ENCODE results near the gene MINK1. TPM values are rescaled to one million over a fixed set of nuclear protein-coding genes. Genes with fewer than 3 reads are reported as not detected.

MINK1 gene
- total RNA-seq, 1 experiment from 2014 or later: 48.3 TPM

GRCh38 chr17:4939546-4939795, 106.3 kb downstream of the MINK1 start:
- DNase-seq (ENCODE audit: low spot score): no peak
- in situ Hi-C loops (cut with HindIII; ENCODE audit: low sequenced_read_pairs): no loop called here

- in situ Hi-C loops (cut with HindIII; ENCODE audit: low sequenced_read_pairs): no loop called here
- peak; percentile 99 for DNase-seq (ENCODE audit: low spot score)
Measured at GRCh38 chr17:4939796-4940554, 106.8 kb downstream of the MINK1 start, which contains the start of the genes RNF167 and SLC25A11. Gene RNF167 (plus strand): TSS chr17:4940268. CDS start chr17:4940910, 642 bp downstream. Gene SLC25A11 (minus strand): TSS chr17:4940046. CDS start chr17:4939910, 136 bp downstream.

- DNase-seq (ENCODE audit: low spot score): no peak
- in situ Hi-C loops (cut with HindIII; ENCODE audit: low sequenced_read_pairs): no loop called here
Measured at GRCh38 chr17:4940555-4941318, 107.6 kb downstream of the MINK1 start.

GRCh38 chr17:4941319-4941610, 108.1 kb downstream of the MINK1 start:
- DNase-seq (ENCODE audit: low spot score): no peak
- in situ Hi-C loops (cut with HindIII; ENCODE audit: low sequenced_read_pairs): no loop called here

GRCh38 chr17:4942760-4943508, 109.8 kb downstream of the MINK1 start:
- in situ Hi-C loops (cut with HindIII; ENCODE audit: low sequenced_read_pairs): no loop called here
- DNase-seq (ENCODE audit: low spot score): no peak

GRCh38 chr17:4944163-4944553, 111.0 kb downstream of the MINK1 start:
- no peak for DNase-seq (ENCODE audit: low spot score)
- in situ Hi-C loops (cut with HindIII; ENCODE audit: low sequenced_read_pairs): no loop called here

- DNase-seq (ENCODE audit: low spot score): no peak
- in situ Hi-C loops (cut with HindIII; ENCODE audit: low sequenced_read_pairs): no loop called here
Measured at GRCh38 chr17:4944554-4945175, 111.5 kb downstream of the MINK1 start.

- in situ Hi-C loops (cut with HindIII; ENCODE audit: low sequenced_read_pairs): no loop called here
- peak; percentile 23 for DNase-seq (ENCODE audit: low spot score)
Measured at GRCh38 chr17:4945176-4945943, 112.2 kb downstream of the MINK1 start.

GRCh38 chr17:4945944-4946280, 112.8 kb downstream of the MINK1 start:
- in situ Hi-C loops (cut with HindIII; ENCODE audit: low sequenced_read_pairs): no loop called here
- DNase-seq (ENCODE audit: low spot score): no peak

- in situ Hi-C loops (cut with HindIII; ENCODE audit: low sequenced_read_pairs): no loop called here
- no peak for DNase-seq (ENCODE audit: low spot score)
Measured at GRCh38 chr17:4946312-4946976, 113.3 kb downstream of the MINK1 start.

GRCh38 chr17:4947010-4947410, 113.9 kb downstream of the MINK1 start:
- DNase-seq (ENCODE audit: low spot score): no peak
- in situ Hi-C loops (cut with HindIII; ENCODE audit: low sequenced_read_pairs): no loop called here

Other genes starting within 250 kb of the MINK1 start
- gene SMTNL2, start 248.8 kb upstream of the MINK1 start, total RNA-seq (2014; rRNA removed; shearing (Covaris generic)): not detected in 2 replicates
- gene ALOX15, start 191.7 kb upstream of the MINK1 start, total RNA-seq (2014; rRNA removed; shearing (Covaris generic)): 0.41 TPM in 1 of 2 replicates, not detected in the other
- gene PELP1, start 129.2 kb upstream of the MINK1 start, total RNA-seq (2014; rRNA removed; shearing (Covaris generic)): 40.1 and 53.6 TPM in 2 replicates
- 38.1 and 45.1 TPM in 2 replicates for gene ARRB2, start 122.7 kb upstream of the MINK1 start, total RNA-seq (2014; rRNA removed; shearing (Covaris generic))
- 24.3 and 29.8 TPM in 2 replicates for gene MED11, start 101.9 kb upstream of the MINK1 start, total RNA-seq (2014; rRNA removed; shearing (Covaris generic))
- gene ZMYND15, start 93.5 kb upstream of the MINK1 start, total RNA-seq (2014; rRNA removed; shearing (Covaris generic)): 0.68 TPM in 1 of 2 replicates, not detected in the other
- 0.86 TPM in 1 of 2 replicates, not detected in the other for gene CXCL16, start 93.4 kb upstream of the MINK1 start, total RNA-seq (2014; rRNA removed; shearing (Covaris generic))
- gene TM4SF5, start 61.5 kb upstream of the MINK1 start, total RNA-seq (2014; rRNA removed; shearing (Covaris generic)): not detected in 2 replicates
- gene VMO1, start 47.0 kb upstream of the MINK1 start, total RNA-seq (2014; rRNA removed; shearing (Covaris generic)): not detected in 2 replicates
- not detected in 2 replicates for gene GLTPD2, start 44.4 kb upstream of the MINK1 start, total RNA-seq (2014; rRNA removed; shearing (Covaris generic))
- 390 and 445 TPM in 2 replicates for gene PSMB6, start 37.2 kb upstream of the MINK1 start, total RNA-seq (2014; rRNA removed; shearing (Covaris generic))
- gene PLD2, start 26.2 kb upstream of the MINK1 start, total RNA-seq (2014; rRNA removed; shearing (Covaris generic)): 20.9 and 28.4 TPM in 2 replicates
- not detected in 2 replicates for gene C17orf107, start 66.2 kb downstream of the MINK1 start, total RNA-seq (2014; rRNA removed; shearing (Covaris generic))
- not detected in 2 replicates for gene CHRNE, start 69.8 kb downstream of the MINK1 start, total RNA-seq (2014; rRNA removed; shearing (Covaris generic))
- not detected in 2 replicates for gene GP1BA, start 98.9 kb downstream of the MINK1 start, total RNA-seq (2014; rRNA removed; shearing (Covaris generic))
- 111 and 132 TPM in 2 replicates for gene SLC25A11, start 106.7 kb downstream of the MINK1 start, total RNA-seq (2014; rRNA removed; shearing (Covaris generic))
- gene RNF167, start 106.9 kb downstream of the MINK1 start, total RNA-seq (2014; rRNA removed; shearing (Covaris generic)): 86.0 and 97.4 TPM in 2 replicates
- 563 and 707 TPM in 2 replicates for gene PFN1, start 115.2 kb downstream of the MINK1 start, total RNA-seq (2014; rRNA removed; shearing (Covaris generic))
- 52.8 and 75.4 TPM in 2 replicates for gene ENO3, start 117.8 kb downstream of the MINK1 start, total RNA-seq (2014; rRNA removed; shearing (Covaris generic))
- gene SPAG7, start 134.5 kb downstream of the MINK1 start, total RNA-seq (2014; rRNA removed; shearing (Covaris generic)): 32.3 and 59.7 TPM in 2 replicates
- gene CAMTA2, start 154.3 kb downstream of the MINK1 start, total RNA-seq (2014; rRNA removed; shearing (Covaris generic)): 6.9 and 16.9 TPM in 2 replicates
- gene INCA1, start 164.2 kb downstream of the MINK1 start, total RNA-seq (2014; rRNA removed; shearing (Covaris generic)): 0.14 TPM in 1 of 2 replicates, not detected in the other
- 75.6 and 95.9 TPM in 2 replicates for gene KIF1C, start 164.6 kb downstream of the MINK1 start, total RNA-seq (2014; rRNA removed; shearing (Covaris generic))
- not detected in 2 replicates for gene SLC52A1, start 202.1 kb downstream of the MINK1 start, total RNA-seq (2014; rRNA removed; shearing (Covaris generic))
- not detected in 2 replicates for gene ZFP3, start 245.1 kb downstream of the MINK1 start, total RNA-seq (2014; rRNA removed; shearing (Covaris generic))

Measured in G401 (cell line).